Measurements from ENCODE around the gene EHF.

DNA sequence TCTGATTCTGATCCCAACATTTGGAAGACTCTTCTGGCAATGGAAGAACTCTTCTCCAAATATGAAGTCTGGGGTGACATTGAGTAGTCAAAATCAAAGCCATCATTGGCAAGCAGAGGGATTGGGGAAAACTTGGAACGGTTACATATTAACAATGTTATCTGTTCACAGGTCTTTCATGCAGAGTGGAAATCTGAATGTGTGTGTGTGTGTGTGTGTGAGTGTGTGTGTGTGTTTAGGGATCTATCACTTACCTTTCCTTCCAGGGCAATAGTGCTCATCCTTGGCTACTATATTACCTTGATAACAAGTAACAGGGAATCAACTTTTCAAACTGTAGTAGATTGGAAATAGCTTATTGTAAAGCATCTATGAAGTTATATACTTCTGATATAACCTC, 55.3 kb downstream of the EHF start:
- TF ChIP-seq GATA2 (IDR thresholded peaks at IDR 0.05; ENCODE audit: low read depth, low read length): no peak
- TF ChIP-seq GATA3 (IDR thresholded peaks at IDR 0.05; ENCODE audit: low read depth, low read length): no peak
